Brain microvascular endothelial cell (primary cell): Measurements from ENCODE around the gene FAM50A.

Experiments
- DNase-seq: peaks from one replicate; pipeline ENCODE4 v3.0.0-alpha.2; 2020
- H3K27ac ChIP-seq: fragments of 250-450 bp; sonication (Bioruptor Pico); 2 replicates; pipeline ENCODE4 v1.5.1; 2020; ENCODE audit warnings: mild to moderate bottlenecking, moderate library complexity
- H3K27me3 ChIP-seq: fragments of 250-450 bp; sonication (Bioruptor Pico); replicated peaks from 2 replicates; pipeline ENCODE4 v1.5.1; 2020; ENCODE audit warnings: mild to moderate bottlenecking
- H3K36me3 ChIP-seq: fragments of 250-450 bp; sonication (Bioruptor Pico); replicated peaks from 2 replicates; pipeline ENCODE4 v1.5.1; 2020; ENCODE audit warnings: mild to moderate bottlenecking
- H3K4me3 ChIP-seq: 2 replicates; pipeline ENCODE4 v1.5.1; 2011; ENCODE audit warnings: low read depth, mild to moderate bottlenecking, control low read depth, low read length, moderate library complexity
- CTCF ChIP-seq: IDR thresholded peaks from 2 replicates; pipeline ENCODE4 v1.5.1; 2011; ENCODE audit warnings: low read depth, mild to moderate bottlenecking, moderate library complexity, low read length, control low read depth, inconsistent platforms; ENCODE audit errors: missing control alignments
- in situ Hi-C: cut with HindIII; loops from 2 replicates; pipeline ENCODE4 v1.10.0; 2017; ENCODE audit warnings: low sequenced_read_pairs, low pct_ligation_motif_present

Gene FAM50A

DNA sequence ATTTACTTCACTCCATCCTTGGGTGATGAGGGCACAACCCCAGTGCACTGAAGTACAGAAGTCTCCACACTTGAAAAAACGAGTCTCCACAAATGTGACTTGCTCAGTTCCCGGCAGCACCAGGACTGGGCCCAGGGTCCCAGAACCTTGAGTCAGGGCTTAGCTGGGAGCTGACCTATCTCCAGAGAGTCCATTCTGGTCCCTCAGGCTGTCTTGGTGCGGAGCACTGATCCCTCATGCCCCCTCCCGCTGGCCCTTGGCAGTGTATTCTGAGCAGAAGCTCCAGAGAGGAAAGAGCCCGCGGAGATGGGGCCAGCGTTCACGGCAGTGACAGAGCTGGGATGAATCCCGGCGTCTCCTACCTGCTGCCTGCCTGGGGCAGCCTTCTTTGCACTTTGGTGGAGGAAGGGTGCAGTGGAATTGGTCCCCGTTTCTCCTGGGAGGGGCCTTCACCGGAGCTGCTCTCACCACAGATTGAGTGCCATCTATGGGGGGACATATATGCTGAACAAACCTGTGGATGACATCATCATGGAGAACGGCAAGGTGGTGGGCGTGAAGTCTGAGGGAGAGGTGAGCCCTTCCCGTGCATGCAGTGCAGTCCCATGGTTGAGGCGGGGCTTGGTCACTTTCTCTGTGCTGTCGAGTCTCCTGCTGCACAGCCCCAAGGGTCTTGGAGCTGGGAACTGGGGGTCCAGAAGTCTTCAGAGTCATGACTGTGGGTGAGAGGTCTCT, 3.2 kb upstream of the FAM50A start:
- H3K4me3 ChIP-seq = no peak overlapping the region
- TF ChIP-seq CTCF = no peak
- H3K27me3 ChIP-seq = no peaks in the 10 kb centered on the region
- no peak for DNase-seq
- in situ Hi-C loops = no loop called here
- H3K27ac ChIP-seq = no peak overlapping the region
- peaks cover 17% of the 10 kb centered on the region for H3K36me3 ChIP-seq

DNA sequence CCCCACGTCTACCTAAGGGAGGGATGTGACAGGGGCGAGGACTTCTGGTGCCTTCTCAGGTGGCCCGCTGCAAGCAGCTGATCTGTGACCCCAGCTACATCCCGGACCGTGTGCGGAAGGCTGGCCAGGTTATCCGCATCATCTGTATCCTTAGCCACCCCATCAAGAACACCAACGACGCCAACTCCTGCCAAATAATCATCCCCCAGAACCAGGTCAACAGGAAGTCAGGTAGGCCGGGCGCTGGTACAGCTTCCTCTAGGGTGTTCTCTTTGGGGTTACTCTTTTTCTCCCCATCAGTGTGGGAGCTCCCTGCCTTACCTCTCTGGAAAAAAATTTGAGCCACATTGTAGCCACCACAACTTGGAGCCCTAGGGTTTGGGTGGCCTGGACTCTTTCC, 2.4 kb upstream of the FAM50A start:
- no peak overlapping the region for H3K27ac ChIP-seq
- no peak for TF ChIP-seq CTCF

DNA sequence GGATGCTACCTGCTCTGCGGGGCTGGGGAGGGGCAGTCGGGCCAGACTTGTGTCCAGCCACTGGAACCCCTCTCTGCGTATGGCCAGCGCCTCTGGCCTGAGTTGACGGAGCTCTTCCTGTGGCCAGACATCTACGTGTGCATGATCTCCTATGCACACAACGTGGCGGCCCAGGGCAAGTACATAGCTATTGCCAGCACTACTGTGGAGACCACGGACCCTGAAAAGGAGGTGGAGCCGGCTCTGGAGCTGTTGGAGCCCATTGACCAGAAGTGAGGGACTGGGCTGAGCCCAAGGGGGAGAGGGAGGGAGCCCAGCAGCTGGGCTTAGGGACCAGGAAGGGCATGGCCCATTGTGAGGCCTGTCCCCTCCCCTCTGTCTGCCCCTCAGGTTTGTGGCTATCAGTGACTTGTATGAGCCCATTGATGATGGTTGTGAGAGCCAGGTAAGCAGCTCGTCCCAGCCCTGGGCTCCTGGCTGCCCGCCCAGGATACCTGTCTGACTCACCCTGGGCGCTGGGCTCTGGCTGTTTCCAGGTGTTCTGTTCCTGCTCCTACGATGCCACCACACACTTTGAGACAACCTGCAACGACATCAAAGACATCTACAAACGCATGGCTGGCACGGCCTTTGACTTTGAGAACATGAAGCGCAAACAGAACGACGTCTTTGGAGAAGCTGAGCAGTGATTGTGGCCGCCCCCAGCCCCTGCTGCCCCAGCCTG, 1.8 kb upstream of the FAM50A start:
- TF ChIP-seq CTCF = no peak
- Histone ChIP-seq H3K4me3 (no peak overlapping the region), H3K27ac (no peak overlapping the region), H3K36me3 (peaks cover 16% of the 10 kb centered on the region), H3K27me3 (no peaks in the 10 kb centered on the region)
- DNase-seq = no peak
- in situ Hi-C loops = no loop called here

More for the DNA sequence above, 2.4 kb upstream of the FAM50A start:
- Histone ChIP-seq H3K27me3 (no peaks in the 10 kb centered on the region), H3K36me3 (peaks cover 16% of the 10 kb centered on the region), H3K4me3 (no peak overlapping the region)
- in situ Hi-C loops = no loop called here
- no peak for DNase-seq

DNA sequence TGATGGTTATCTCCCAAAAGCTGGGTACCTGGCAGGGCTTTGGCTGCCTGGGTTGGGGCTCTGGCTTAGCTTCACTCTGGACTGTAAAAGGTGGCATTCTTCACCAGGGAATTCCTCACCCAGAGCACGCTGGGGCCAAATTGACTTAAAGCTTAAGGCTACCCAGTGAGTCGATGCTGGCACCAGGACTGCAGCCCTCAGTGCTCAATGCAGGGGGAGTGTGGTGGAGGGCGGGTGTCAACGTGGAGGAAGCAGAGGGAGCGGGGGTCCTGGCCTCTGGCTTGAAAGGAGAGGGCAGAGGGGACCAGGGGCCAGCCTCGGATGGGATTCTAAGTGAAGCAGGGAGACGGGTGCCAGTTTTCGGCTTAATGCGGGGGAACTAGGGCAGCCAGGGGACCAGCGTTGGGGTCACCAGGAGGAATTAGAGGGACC, 446 bp upstream of the FAM50A start:
- in situ Hi-C loops = no loop called here
- H3K36me3 ChIP-seq = peaks cover 16% of the 10 kb centered on the region
- peak overlapping the region; percentile 36 for H3K4me3 ChIP-seq
- no peak for TF ChIP-seq CTCF
- no peak for DNase-seq
- H3K27me3 ChIP-seq = no peaks in the 10 kb centered on the region
- peak overlapping the region; percentile 4 for H3K27ac ChIP-seq

- TF ChIP-seq CTCF = no peak
- peak overlapping the region; percentile 62 for H3K4me3 ChIP-seq
- H3K27me3 ChIP-seq = no peaks in the 10 kb centered on the region
- peaks cover 19% of the 10 kb centered on the region for H3K36me3 ChIP-seq
- DNase-seq = no peak
- H3K27ac ChIP-seq = peak overlapping the region; percentile 58
- in situ Hi-C loops = no loop called here
These were observed 860 bp downstream of the FAM50A start for GRCh38 chrX:154444755-154445246.
